Jurkat, Clone E6-1 (cell line): ENCODE results near the gene LDLRAD4.

ENCODE experiments used
- DNase-seq: peaks from one replicate; pipeline ENCODE4 v3.0.0-alpha.2; 2011; ENCODE audit warnings: low read depth, low spot score
- H3K4me3 ChIP-seq: 2 replicates; pipeline ENCODE4 v1.5.1; 2011; ENCODE audit warnings: mild to moderate bottlenecking, low read length, control low read depth, moderate library complexity

LDLRAD4 gene

GRCh38 chr18:13275075-13275474 is 56.5 kb downstream of the LDLRAD4 start:
- no peak overlapping the region for H3K4me3 ChIP-seq
- no peak for DNase-seq

- no peak for DNase-seq
- no peak overlapping the region for H3K4me3 ChIP-seq
These were observed 58.3 kb downstream of the LDLRAD4 start for GRCh38 chr18:13276530-13277520.

- H3K4me3 ChIP-seq, result no peak overlapping the region
- DNase-seq, result no peak
These were observed 59.6 kb downstream of the LDLRAD4 start for GRCh38 chr18:13278062-13278630.

GRCh38 chr18:13279181-13280069 is 60.9 kb downstream of the LDLRAD4 start:
- no peak for DNase-seq

GRCh38 chr18:13280070-13280795 is 61.7 kb downstream of the LDLRAD4 start:
- DNase-seq, result no peak
- no peak overlapping the region for H3K4me3 ChIP-seq

More at GRCh38 chr18:13279181-13280069, 60.9 kb downstream of the LDLRAD4 start:
- no peak overlapping the region for H3K4me3 ChIP-seq

GRCh38 chr18:13281406-13281805 is 62.8 kb downstream of the LDLRAD4 start:
- no peak for DNase-seq
- H3K4me3 ChIP-seq, result no peak overlapping the region

- no peak overlapping the region for H3K4me3 ChIP-seq
- no peak for DNase-seq
These were observed 65.2 kb downstream of the LDLRAD4 start for GRCh38 chr18:13283746-13284145.

- no peak for DNase-seq
- no peak overlapping the region for H3K4me3 ChIP-seq
These were observed 65.9 kb downstream of the LDLRAD4 start for GRCh38 chr18:13284330-13285027.

- DNase-seq, result no peak
- no peak overlapping the region for H3K4me3 ChIP-seq
These were observed 67.3 kb downstream of the LDLRAD4 start for GRCh38 chr18:13285874-13286273.

GRCh38 chr18:13286456-13287125 is 68.0 kb downstream of the LDLRAD4 start:
- no peak overlapping the region for H3K4me3 ChIP-seq
- no peak for DNase-seq

GRCh38 chr18:13287372-13287771 is 68.8 kb downstream of the LDLRAD4 start:
- H3K4me3 ChIP-seq, result no peak overlapping the region
- no peak for DNase-seq

GRCh38 chr18:13288509-13289133 is 70.1 kb downstream of the LDLRAD4 start:
- DNase-seq, result no peak
- H3K4me3 ChIP-seq, result no peak overlapping the region

GRCh38 chr18:13289481-13290205 is 71.1 kb downstream of the LDLRAD4 start:
- no peak overlapping the region for H3K4me3 ChIP-seq
- no peak for DNase-seq

- H3K4me3 ChIP-seq, result no peak overlapping the region
- no peak for DNase-seq
These were observed 72.3 kb downstream of the LDLRAD4 start for GRCh38 chr18:13290856-13291271.

GRCh38 chr18:13291299-13291698 is 72.7 kb downstream of the LDLRAD4 start:
- no peak for DNase-seq
- no peak overlapping the region for H3K4me3 ChIP-seq

GRCh38 chr18:13291745-13292447 is 73.3 kb downstream of the LDLRAD4 start:
- no peak for DNase-seq
- no peak overlapping the region for H3K4me3 ChIP-seq
